GM18507 (cell line): ENCODE results near the gene DUS3L.
"Not testable (repeated sequence)": the region's sequence is repeated elsewhere in the genome, so short reads cannot be mapped to it uniquely, and the experiment has no call there.

Experiments
- DNase-seq: peaks from one replicate; pipeline ENCODE4 v3.0.0; 2011; ENCODE audit warnings: low read depth; ENCODE audit not compliant: insufficient read length; ENCODE audit errors: extremely low spot score
- FAIRE-seq: peaks from 2 replicates; lab custom pipeline; 2011; peaks lifted over from hg19 to GRCh38; lab: Jason Lieb, UNC

DUS3L gene

DNA sequence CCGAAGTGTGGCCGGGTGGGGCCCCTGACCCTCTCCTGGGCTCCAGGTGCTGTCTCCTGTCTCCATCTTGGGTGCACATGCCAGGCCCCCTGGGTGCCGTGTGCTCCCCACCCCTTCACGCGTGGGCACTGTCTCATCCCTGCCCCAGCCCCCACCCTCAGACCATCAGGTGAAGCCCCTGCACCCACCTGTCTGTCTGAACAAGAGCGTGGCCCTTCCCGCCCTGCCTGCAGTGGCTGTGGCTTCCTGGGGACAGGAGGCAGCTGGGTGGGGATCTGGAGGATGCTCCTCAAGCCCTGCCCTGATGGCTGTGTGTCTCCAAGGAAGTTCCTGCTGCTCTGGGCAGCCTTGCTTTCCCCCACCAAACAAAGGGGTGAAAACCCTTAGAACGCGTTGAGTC, 8.6 kb downstream of the DUS3L start:
- FAIRE-seq (no peak), DNase-seq (no peak)

DNA sequence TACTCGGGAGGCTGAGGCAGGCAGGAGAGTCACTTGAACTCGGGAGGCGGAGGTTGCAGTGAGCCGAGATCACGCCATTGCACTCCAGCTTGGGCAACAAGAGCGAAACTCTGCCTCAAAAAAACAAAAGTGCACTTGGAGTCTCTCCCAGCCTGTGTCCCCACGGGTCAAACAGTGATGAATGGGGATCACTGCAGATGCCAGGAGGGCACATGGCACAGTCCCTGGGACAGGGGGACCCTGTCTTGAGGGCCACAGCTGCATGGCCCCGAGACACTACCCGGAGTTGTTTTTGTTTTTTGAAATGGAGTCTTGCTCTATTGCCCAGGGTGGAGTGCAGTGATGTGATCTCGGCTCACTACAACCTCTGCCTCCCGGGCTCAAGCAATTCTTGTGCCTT, 10.0 kb downstream of the DUS3L start:
- FAIRE-seq: not testable (repeated sequence)

DNA sequence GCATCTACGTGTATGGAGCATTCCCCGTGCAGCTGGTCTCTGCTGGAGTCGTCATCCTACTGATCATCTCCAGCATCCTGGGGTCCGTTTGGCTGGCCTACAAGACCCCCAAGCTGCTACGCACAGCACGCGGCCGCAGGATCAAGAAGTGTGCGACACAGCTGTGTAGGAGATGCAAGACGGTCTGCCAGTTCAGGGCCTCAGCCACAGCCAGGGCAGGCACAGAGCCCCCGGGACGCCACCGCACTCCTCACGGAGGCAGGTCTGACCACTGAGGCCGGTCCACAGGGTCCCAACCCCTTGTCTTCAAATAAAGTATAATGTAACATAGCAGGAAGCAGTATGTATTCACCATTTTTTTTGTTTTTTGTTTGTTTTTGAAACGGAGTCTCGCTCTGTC, 12.6 kb downstream of the DUS3L start:
- no peak for FAIRE-seq

More for the DNA sequence above, 10.0 kb downstream of the DUS3L start:
- DNase-seq: not testable (repeated sequence)

DNA sequence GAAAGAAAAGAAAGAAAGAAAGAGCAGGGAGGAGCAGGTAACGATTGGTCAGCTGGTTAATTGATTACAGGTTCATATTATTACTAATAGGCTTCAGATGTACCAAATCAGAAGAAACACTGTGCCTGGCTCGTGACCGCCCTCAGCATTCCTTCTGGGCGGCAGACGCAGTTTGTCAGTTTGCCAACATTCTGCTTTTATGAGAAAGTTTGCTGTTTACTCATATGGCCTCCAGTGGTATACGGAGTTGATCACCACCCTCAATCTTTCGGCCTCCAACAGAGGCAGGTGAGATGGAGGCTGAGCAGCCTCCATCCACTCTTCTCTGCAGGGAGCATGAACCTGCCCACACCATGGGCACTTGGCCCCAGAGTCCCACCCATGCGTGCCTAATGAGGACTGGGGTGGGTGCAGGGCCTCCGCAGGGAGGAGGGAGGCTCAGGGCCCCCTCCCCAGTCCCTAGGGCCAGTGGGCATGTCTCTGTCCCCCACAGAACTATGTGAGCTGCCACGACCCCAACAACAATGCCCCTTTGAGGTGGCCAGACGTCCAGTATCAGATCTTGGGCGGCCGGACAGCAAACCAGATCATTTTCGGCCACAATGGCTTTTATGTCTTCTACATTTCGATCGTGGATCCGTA, 15.2 kb downstream of the DUS3L start:
- DNase-seq (no peak), FAIRE-seq (no peak)

More for the DNA sequence above, 12.6 kb downstream of the DUS3L start:
- DNase-seq: no peak

DNA sequence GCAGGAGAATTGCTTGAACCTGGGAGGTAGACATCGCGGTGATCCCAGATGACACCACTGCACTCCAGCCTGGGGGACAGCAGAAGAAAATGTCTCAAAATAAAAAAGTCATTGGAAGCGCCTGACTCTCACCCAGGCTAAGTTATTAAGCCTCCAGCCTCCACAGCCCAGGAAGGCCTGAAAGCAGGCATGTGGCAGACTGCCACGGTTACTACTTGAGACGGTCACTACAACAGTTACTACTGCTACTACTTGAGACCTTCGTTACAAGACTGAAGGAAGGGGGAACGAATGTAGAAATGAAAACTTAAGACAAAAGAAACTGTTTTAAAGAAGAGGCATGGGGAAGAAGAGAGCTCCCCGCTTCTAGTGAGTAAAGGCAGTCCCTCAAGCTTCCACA, 16.0 kb downstream of the DUS3L start:
- DNase-seq: no peak
- FAIRE-seq: no peak

DNA sequence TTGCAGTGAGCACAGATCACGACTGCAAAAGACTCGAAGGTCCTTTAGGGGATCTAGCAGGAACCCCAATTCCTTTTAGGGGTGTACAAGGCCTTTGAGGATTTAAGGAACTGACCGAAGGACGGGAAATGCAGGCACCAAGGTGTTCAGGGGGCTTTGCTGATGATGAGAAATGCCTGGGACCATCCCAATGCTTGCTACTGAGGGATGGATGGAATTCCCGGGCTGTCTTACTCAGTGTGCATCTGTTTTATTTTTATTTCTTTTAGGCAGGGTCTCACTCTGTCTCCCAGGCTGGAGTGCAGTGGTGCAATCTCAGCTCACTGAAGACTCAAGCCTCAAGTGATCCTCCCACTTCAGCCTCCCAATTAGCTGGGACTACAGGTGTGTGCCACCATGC, 17.7 kb downstream of the DUS3L start:
- no peak for FAIRE-seq
- no peak for DNase-seq

DNA sequence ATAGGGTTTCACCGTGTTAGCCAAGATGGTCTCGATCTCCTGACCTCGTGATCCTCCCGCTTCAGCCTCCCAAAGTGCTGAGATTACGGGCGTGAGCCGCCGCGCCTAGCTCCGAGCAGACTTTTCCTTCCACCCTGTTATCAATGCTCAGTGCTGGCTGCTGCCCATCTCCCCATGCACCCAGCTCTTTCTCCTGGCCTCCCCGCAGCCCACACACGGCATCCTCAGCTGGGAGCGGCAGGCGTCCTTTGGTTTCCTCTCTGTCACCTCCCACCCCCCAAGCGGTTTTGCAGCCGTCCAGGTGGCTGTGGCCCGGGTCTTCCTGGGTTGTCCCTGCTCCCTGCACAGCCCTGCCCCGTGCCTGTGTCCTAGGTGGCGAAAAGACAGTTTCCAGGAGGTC, 18.5 kb downstream of the DUS3L start:
- FAIRE-seq (no peak), DNase-seq (no peak)

DNA sequence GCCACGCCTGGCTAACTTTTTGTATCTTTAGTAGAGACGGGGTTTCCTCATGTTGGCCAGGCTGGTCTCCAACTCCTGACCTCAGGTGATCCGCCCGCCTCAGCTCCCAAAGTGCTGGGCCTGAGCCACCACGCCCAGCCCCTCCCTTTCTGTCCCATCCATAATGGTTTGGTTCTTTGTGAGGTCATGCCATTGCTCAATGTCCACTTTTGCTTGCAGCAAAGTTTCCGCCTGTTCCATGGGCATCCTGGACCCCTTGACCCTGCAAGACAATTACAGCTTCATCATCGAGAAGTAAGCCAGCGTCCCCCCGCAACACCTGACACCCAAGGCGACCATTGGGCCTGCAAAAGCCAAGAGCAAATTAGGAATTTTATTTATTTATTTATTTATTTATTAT, 23.0 kb downstream of the DUS3L start:
- DNase-seq (no peak), FAIRE-seq (no peak)

DNA sequence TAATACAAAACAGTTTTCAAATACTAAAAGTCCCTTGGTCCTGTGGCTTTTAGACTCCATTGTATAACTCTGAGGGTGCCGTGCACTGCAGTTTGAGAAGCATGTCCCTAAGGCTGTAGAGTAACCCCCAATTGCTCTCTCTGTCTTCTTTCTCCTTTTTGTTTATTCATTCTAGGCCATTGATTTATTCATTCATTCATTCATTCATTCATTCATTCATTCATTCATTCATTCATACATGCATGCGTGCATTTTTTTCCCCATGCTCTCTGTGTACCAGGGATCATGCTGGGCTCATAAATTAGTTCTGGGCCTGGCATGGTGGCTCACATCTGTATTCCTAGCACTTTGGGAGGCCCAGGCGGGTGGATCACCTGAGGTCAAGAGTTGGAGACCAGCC, 25.7 kb downstream of the DUS3L start:
- DNase-seq: no peak
- no peak for FAIRE-seq

DNA sequence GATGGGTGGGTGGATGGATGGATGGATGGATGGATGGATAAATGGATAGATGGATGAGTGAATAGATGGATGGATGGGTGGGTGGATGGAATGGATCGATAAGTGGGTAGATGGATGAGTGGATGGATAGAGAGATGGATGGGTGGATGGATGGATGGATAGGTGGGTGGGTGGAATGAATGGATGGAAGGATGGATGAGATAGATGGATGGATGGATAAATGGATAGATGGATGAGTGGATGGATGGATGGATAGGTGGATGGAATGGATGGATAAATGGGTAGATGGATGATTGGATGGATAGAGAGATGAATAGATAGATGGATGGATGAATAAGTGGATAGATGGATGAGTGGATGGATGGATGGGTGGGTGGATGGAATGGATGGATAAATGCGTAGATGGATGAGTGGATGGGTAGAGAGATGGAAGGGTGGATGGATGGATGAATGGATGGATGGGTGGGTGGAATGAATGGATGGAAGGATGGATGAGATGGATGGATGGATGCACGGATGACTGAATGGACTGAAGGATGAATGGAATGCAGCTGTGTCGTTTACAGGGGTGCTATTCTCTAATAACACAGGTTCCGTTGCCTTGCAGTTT, 28.2 kb downstream of the DUS3L start:
- no peak for DNase-seq
- no peak for FAIRE-seq

DNA sequence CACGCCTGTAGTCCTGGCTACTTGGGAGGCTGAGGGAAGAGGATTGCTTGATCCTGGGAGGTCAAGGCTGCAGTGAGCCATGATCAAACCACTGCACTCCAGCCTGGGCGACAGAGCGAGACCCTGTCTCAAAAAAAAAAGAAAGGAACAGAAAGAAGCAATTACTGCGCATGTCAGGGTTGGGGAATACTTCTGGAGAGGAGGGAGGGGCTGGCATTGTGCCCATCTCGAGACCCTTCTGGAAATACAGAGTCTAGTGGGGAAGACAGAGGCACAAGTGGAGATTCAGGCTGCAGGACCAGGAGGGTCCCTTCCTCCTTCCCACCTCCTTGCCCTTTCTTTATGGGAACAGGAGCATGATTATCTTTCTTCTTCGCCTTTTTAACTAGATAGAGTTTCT, 37.2 kb downstream of the DUS3L start:
- no peak for DNase-seq
- FAIRE-seq: no peak

DNA sequence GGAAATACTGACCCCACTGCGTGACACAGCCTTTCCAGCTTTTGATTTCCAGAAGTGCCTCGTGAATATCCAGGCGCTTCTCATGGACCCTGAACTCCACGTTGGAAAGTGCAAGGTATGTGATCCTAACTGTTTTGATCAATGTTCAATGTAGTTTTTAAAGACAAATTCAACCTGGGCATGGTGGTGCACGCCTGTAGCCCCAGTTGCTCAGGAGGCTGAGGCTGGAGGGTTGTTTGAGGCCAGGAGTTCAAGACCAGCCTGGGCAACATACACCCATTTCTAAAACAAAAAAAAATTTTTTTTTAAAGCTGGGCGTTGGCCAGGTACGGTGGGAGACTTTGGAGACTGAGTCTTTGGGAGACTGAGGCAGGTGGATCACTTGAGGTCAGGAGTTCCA, 39.3 kb downstream of the DUS3L start:
- FAIRE-seq: no peak
- no peak for DNase-seq

DNA sequence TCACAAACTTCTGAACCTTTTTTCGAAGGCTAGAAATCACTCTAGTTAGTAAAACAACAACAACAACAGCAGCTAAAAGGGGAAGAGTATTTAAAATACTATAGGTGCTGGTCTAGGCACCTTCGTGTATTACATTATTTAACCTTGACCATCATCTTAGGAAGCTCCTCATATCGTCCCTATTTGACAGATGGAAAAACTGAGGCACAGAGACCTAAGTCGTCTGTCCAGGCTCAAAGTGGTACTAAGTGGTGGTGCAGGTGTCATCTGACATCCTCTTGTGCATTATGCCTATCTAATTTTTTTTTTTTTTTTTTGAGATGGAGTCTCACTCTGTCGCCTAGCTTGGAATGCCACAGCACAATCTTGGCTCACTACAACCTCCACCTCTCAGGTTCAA, 41.5 kb downstream of the DUS3L start:
- no peak for DNase-seq

DNA sequence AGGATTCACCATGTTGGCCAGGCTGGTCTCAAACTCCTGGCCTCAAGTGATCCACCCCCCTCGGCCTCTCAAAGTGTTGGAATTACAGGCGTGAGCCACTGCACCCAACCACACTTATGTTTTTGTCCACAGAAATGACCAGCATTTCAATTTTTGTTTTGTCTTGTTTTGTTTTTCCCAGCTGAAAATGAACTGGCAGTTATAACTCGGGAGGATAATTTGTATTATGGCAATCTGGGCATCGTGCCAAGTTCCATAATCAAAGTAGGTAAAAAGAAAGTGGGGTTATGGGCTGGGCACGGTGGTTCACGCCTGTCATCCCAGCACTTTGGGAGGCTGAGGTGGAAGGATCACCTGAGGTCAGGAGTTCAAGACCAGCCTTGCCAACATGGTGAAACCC, 42.0 kb downstream of the DUS3L start:
- not testable (repeated sequence) for FAIRE-seq, DNase-seq

More for the DNA sequence above, 41.5 kb downstream of the DUS3L start:
- no peak for FAIRE-seq

DNA sequence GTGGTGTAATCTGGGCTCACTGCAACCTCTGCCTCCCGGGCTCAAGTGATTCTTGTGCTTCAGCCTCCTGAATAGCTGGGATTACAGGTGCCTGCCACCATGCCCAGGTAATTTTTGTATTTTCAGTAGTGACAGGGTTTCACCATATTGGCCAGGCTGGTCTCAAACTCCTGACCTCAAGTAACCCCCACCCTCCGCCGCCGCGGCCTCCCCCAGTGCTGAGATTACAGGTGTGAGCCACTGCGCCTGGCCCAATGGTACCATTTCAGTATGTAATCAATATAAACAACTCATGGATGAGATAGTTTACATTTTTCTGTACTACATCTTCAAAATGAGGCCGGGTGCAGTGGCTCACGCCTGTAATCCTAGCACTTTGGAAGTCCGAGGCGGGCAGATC, 46.0 kb downstream of the DUS3L start:
- not testable (repeated sequence) for DNase-seq, FAIRE-seq

DNA sequence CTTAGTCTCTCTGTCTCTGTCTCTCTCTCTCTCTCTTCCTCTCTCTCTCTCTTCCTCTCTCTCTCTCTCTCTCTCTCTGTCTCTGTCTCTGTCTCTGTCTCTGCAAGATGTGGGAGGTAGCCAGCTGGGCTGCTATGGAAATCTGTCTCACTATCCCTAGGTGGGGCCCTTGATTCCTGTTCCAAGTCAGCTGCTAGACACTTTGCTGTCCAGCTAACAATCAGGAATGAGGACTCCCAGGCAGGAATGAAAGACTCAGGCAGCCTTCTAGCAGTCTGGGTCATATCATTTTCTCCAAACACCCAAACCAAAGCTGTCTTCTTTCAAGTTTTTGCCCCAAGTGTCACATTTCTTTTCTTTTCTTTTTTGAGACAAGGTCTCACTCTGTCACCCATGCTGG, 47.3 kb downstream of the DUS3L start:
- no peak for FAIRE-seq
- DNase-seq: no peak

DNA sequence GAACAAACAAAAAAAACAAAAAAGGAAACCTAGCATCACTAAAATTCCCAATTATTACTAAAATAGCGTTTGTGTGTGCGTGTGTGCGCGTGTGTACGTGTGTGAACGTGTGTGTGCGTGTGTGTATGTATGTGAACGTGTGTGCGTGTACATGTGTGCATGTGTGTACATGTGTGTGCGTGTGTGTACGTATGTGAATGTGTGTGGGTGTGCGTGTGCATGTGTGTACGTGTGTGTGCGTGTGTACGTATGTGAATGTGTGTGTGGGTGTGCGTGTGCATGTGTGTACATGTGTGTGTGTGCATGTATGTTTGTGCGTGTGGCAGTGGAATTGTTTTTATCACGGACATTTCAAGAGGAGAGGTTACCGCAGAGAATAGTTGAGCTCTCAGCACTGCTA, 48.9 kb downstream of the DUS3L start:
- DNase-seq (no peak), FAIRE-seq (no peak)

DNA sequence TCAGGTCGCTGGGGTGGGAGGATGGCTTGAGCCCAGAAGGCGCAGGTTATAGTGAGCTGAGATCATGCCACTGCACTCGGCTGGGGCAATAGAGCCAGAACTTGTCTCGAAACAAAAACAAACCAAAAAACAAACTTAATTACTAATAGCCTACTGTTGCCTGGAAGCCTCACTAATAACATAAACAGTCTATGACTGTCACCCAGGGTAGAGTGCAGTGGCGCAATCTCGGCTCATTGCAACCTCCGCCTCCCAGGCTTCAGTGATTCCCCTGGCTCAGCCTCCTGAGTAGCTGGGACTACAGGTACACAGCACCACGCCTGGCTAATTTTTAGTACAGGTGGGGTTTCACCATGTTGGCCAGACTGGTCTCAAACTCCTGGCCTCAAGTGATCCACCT, 52.5 kb downstream of the DUS3L start:
- FAIRE-seq (no peak), DNase-seq (no peak)
